NT2/D1 (cell line): ENCODE measurements around the gene CD164L2.

Experiments used
- DNase-seq: peaks from one replicate; pipeline ENCODE4 v3.0.0-alpha.2; 2011; ENCODE audit warnings: low read depth, low spot score
- H3K27me3 ChIP-seq: 2 replicates; pipeline ENCODE4 v1.6.0; 2011; ENCODE audit warnings: mild to moderate bottlenecking; ENCODE audit not compliant: insufficient read length, insufficient read depth
- H3K36me3 ChIP-seq: 2 replicates; pipeline ENCODE4 v1.6.1; 2011; ENCODE audit warnings: mild to moderate bottlenecking, low read length, mixed read lengths; ENCODE audit not compliant: insufficient read depth, insufficient read length
- H3K4me1 ChIP-seq: 2 replicates; pipeline ENCODE4 v1.5.1; 2011; ENCODE audit not compliant: insufficient read depth, insufficient read length
- H3K4me3 ChIP-seq: 2 replicates; pipeline ENCODE4 v1.5.1; 2011; ENCODE audit warnings: low read depth; ENCODE audit not compliant: insufficient read length
- H3K9ac ChIP-seq: 2 replicates; pipeline ENCODE4 v1.6.0; 2011; ENCODE audit warnings: low read depth; ENCODE audit not compliant: insufficient read length
- H3K9me3 ChIP-seq: 2 replicates; pipeline ENCODE4 v1.5.1; 2011; ENCODE audit warnings: mild to moderate bottlenecking, low read length; ENCODE audit not compliant: insufficient read depth
- SUZ12 ChIP-seq: IDR thresholded peaks from 2 replicates; pipeline ENCODE4 v1.6.1; 2011; ENCODE audit not compliant: insufficient read length, insufficient read depth; ENCODE audit errors: extremely low read depth
- YY1 ChIP-seq: IDR thresholded peaks from 2 replicates; pipeline ENCODE4 v1.6.1; 2011; ENCODE audit not compliant: insufficient read length, insufficient read depth
- ZNF274 ChIP-seq: IDR thresholded peaks from 2 replicates; pipeline ENCODE4 v1.6.1; 2011; ENCODE audit warnings: mild to moderate bottlenecking, low read depth, low read length

The CD164L2 gene

DNA sequence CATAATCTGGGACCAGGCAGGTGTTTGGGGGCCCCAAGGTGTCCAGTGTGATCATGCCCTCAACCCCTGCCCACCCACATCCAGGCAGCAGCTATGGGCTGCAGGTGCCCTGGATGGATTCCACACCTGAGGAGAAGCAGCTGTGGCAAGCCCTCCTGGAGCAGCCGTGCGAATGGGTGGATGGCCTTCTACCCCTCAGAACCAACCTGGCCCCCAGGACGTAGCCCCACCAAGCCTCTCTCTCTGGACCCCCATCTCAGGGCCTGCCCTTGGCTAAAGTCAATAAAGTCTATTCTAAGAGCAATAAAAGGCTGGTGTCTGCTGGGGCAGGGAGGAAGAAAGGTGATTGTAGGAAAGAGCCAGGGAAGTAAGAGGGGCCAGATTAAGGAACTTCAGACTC lies 29.5 kb downstream of the CD164L2 start:
- H3K9me3 ChIP-seq = no peaks in the 10 kb centered on the region
- peaks cover 36% of the 10 kb centered on the region for H3K36me3 ChIP-seq
- H3K9ac ChIP-seq = no peak overlapping the region
- H3K4me3 ChIP-seq = no peak overlapping the region
- DNase-seq = no peak
- TF ChIP-seq YY1 = no peak
- no peak for TF ChIP-seq ZNF274
- TF ChIP-seq SUZ12 = no peak
- H3K4me1 ChIP-seq = peaks cover 26% of the 10 kb centered on the region
- H3K27me3 ChIP-seq = peaks cover 11% of the 10 kb centered on the region

DNA sequence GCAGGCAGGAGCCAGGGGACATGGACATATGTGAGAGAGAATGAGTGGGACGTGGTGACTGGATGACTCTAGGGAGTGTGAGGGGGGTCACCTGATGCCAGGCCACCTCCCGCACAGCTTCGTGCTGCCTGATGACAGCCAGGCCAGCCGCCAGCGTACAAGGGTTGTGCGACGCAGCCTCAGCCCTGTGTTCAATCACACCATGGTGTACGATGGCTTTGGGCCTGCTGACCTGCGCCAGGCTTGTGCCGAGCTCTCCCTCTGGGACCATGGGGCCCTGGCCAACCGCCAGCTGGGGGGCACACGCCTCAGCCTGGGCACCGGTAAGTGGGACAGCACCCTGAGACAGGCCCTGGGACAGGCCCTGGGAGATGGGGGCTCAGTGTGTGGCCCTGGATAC lies 30.0 kb downstream of the CD164L2 start:
- H3K9me3 ChIP-seq = no peaks in the 10 kb centered on the region
- TF ChIP-seq YY1 (no peak), ZNF274 (no peak)
- peak overlapping the region; percentile 27 for H3K9ac ChIP-seq
- peaks cover 31% of the 10 kb centered on the region for H3K36me3 ChIP-seq
- DNase-seq = no peak
- H3K4me1 ChIP-seq = peaks cover 25% of the 10 kb centered on the region
- no peak overlapping the region for H3K4me3 ChIP-seq
- peaks cover 7% of the 10 kb centered on the region for H3K27me3 ChIP-seq

DNA sequence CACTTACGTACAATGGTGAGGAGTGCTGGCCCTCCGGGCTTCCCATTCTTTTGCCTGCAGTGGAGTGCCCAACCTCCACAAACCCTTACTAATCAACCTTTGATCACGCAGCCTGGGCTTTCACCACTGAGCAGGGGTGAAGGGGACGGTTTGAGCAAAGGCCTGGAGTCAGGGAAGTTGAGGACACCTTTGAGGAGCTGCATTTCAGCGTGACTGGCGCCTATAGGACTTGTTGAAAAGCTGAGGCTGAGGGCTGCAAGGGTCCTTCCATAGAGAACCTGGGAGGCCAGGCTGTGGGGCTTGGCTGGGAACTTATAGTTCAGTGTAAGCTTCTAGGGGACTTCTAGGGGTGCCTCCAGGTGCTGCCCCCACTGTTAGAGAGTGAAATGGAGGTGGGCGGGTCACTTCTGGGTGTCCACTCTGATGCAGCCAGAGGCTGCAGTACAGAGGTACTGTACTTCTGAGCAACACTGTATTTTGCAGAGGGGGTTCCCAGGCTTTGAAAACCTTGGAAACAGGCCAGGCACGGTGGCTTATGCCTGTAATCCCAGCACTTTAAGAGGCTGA lies 31.5 kb downstream of the CD164L2 start:
- Histone ChIP-seq H3K9ac (peak overlapping the region; percentile 81), H3K36me3 (peaks cover 41% of the 10 kb centered on the region), H3K4me3 (peak overlapping the region; percentile 82)

DNA sequence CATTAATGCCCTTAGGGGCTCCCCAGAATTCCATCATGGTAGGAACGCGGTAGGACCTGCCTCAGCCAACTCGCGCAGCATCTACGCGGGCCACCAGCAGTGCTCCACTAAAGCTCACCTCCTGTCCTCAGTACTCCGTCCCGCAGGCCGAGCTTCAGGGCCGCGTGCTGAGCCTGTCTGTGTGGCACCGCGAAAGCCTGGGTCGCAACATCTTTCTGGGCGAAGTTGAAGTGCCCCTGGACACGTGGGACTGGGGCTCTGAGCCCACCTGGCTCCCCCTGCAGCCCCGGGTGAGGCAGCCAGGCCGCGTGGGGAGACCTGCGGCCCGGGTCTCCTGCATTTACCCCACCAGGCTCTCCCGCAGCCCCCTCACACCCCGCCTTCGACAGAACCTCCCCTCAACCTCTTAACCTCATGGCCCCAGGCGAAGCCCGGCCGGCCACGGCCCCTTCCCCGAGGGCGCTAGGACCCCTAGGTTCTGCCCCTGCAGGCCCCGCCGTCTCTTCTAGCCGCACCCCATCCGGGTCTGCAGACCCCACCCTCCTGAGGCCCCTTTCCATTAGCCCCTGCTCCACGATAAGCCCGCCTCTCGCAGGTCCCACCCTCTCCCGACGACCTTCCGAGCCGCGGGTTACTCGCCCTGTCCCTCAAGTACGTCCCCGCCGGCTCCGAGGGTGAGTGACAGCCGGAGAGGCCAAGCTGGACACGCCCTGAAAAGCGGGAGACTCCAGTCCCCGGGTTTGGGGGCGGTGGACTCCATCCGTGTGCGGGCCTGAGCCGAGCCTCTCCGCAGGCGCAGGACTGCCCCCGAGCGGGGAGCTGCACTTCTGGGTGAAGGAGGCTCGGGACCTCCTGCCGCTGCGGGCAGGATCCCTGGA lies 32.2 kb downstream of the CD164L2 start:
- peak overlapping the region; percentile 87 for H3K9ac ChIP-seq
- peak; percentile 16 for TF ChIP-seq YY1
- no peak for TF ChIP-seq ZNF274
- no peak for TF ChIP-seq SUZ12
- H3K4me3 ChIP-seq = peak overlapping the region; percentile 82
- H3K4me1 ChIP-seq = peaks cover 22% of the 10 kb centered on the region
- H3K27me3 ChIP-seq = no peaks in the 10 kb centered on the region
- peaks cover 42% of the 10 kb centered on the region for H3K36me3 ChIP-seq
- DNase-seq = peak; percentile 97
- H3K9me3 ChIP-seq = no peaks in the 10 kb centered on the region

More for the DNA sequence above, 31.5 kb downstream of the CD164L2 start:
- Histone ChIP-seq H3K9me3 (no peaks in the 10 kb centered on the region), H3K27me3 (no peaks in the 10 kb centered on the region), H3K4me1 (peaks cover 22% of the 10 kb centered on the region)
- TF ChIP-seq ZNF274 (no peak), YY1 (no peak), SUZ12 (no peak)
- DNase-seq = no peak

DNA sequence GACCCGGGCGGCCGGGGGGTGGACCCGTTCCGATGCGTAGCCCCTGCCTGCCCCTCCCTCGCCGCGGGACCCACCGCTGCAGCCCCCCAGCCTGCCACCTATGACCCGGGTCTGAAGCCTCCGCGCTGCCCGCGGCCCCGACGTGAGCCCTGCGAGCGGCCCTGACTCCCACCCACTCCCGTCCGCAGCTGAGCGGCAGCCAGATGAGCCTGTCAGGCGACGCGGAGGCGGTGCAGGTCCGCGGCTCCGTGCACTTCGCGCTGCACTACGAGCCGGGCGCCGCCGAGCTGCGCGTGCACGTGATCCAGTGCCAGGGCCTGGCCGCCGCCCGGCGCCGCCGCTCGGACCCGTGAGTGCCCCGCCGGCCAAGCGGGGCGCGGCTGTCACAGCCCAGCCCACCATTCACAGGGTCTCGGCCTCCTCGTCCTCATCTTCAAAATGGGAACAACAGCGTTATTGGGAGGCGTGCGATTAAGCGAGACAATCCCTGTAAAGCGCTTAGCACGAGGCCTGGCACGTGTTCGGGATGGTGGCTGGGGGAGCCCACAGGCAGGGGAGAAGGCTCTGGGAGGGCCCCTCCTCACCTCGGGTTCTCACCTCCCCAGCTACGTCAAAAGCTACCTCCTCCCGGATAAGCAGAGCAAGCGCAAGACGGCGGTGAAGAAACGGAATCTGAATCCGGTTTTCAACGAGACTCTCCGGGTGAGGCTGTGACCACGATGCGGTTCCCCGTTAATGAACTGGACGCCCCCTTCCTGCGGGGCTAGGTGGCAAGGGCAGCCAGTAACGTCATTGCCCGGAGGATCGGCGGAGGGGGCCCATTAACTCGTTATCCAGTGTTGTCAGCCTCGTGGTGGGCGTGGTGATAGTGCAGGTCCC lies 33.1 kb downstream of the CD164L2 start:
- no peaks in the 10 kb centered on the region for H3K9me3 ChIP-seq
- TF ChIP-seq YY1 (no peak), ZNF274 (no peak), SUZ12 (no peak)
- H3K9ac ChIP-seq = peak overlapping the region; percentile 87
- peaks cover 22% of the 10 kb centered on the region for H3K4me1 ChIP-seq
- no peak for DNase-seq
- H3K27me3 ChIP-seq = no peaks in the 10 kb centered on the region
- H3K4me3 ChIP-seq = peak overlapping the region; percentile 82
- peaks cover 40% of the 10 kb centered on the region for H3K36me3 ChIP-seq

DNA sequence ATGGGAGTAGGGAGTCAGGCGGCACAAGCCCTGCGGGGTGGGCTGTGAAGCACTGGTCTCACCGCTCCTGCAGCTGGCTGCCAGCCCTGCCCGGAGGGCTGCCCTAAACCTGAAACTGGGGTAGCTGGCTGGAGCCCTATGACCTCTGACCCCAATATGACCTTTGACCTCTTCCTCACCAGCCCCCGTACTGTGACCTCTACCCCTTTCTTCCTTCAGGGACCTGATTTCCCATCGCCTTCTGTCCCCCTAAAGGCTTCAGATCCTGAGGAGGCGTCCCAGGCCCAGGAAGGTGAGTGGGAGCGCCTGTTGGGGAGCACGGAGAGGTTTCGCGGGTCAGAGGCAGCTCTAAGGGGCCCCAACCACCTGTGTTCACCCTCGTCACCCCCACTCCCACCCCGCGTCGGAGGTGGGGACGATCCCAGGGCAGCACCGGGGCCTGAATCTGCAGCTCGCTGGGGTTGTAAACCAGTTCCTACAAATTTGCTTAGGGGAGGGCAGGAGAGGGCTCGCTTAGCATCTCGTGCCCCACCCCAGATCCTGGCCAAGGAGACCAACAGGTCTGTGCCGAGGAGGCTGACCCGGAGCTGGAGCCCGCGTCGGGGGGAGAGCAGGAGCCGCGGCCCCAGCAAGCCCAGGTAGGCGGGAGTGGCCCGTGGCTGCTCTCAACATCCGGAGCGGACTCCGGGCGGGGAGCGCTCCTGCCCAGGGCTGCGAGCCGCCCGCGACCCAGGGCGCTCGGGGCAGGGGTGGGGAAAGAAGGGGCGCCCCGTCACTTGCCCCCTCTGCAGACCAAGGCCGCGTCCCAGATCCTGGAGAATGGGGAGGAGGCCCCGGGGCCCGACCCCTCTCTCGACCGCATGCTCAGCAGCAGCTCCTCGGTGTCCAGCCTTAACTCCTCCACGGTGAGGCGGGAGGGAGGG lies 34.0 kb downstream of the CD164L2 start:
- H3K4me1 ChIP-seq = peaks cover 22% of the 10 kb centered on the region
- H3K9me3 ChIP-seq = no peaks in the 10 kb centered on the region
- peaks cover 43% of the 10 kb centered on the region for H3K36me3 ChIP-seq
- H3K4me3 ChIP-seq = peak overlapping the region; percentile 82
- DNase-seq = no peak
- no peak for TF ChIP-seq SUZ12
- TF ChIP-seq YY1 = no peak
- no peak for TF ChIP-seq ZNF274
- H3K27me3 ChIP-seq = no peaks in the 10 kb centered on the region
- peak overlapping the region; percentile 87 for H3K9ac ChIP-seq
